Nephron (organoid): ENCODE results near the gene FHOD3.
"Not testable (repeated sequence)": the region's sequence is repeated elsewhere in the genome, so short reads cannot be mapped to it uniquely, and the experiment has no call there.

Source experiments
- H3K27ac Mint-ChIP-seq, 3 experiments: 2 replicates each; pipeline ENCODE4 v1.8.0; 2020; ENCODE audit warnings: mixed read lengths in 3 of 3, mild to moderate bottlenecking in 2 of 3, moderate library complexity in 1 of 3
- H3K27me3 Mint-ChIP-seq: 2 replicates; pipeline ENCODE4 v1.8.0; 2021; ENCODE audit warnings: low read depth, mild to moderate bottlenecking, moderate library complexity, mixed read lengths
- H3K36me3 Mint-ChIP-seq: 2 replicates; pipeline ENCODE4 v1.8.0; 2020; ENCODE audit warnings: low read depth, mixed read lengths
- H3K4me1 Mint-ChIP-seq: 2 replicates; pipeline ENCODE4 v1.8.0; 2020; ENCODE audit warnings: mixed read lengths
- H3K4me3 Mint-ChIP-seq, 3 experiments: 2 replicates each; pipeline ENCODE4 v1.8.0; 2020; ENCODE audit warnings: mild to moderate bottlenecking in 3 of 3, mixed read lengths in 3 of 3, moderate library complexity in 2 of 3
- H3K9me3 Mint-ChIP-seq: 2 replicates; pipeline ENCODE4 v1.8.0; 2020; ENCODE audit warnings: mixed read lengths
- TF ChIP-seq, protein P1 (sequence below), 3 experiments: fragments of 200-600 bp; sonication (generic); IDR thresholded peaks; one replicate each; pipeline ENCODE4 v1.5.0; 2021; ENCODE audit warnings: antibody characterized with exemption in 3 of 3; ENCODE audit not compliant: unreplicated experiment in 3 of 3

FHOD3 gene

GRCh38 chr18:36460324-36460850, 162.9 kb downstream of the FHOD3 start:
- peaks cover 14% of the 10 kb centered on the region for H3K27me3 Mint-ChIP-seq
- TF ChIP-seq, protein P1, sequence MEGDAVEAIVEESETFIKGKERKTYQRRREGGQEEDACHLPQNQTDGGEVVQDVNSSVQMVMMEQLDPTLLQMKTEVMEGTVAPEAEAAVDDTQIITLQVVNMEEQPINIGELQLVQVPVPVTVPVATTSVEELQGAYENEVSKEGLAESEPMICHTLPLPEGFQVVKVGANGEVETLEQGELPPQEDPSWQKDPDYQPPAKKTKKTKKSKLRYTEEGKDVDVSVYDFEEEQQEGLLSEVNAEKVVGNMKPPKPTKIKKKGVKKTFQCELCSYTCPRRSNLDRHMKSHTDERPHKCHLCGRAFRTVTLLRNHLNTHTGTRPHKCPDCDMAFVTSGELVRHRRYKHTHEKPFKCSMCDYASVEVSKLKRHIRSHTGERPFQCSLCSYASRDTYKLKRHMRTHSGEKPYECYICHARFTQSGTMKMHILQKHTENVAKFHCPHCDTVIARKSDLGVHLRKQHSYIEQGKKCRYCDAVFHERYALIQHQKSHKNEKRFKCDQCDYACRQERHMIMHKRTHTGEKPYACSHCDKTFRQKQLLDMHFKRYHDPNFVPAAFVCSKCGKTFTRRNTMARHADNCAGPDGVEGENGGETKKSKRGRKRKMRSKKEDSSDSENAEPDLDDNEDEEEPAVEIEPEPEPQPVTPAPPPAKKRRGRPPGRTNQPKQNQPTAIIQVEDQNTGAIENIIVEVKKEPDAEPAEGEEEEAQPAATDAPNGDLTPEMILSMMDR (IDR thresholded peaks at IDR 0.05; ENCODE audit: unreplicated experiment in 3 of 3) = no peak
- no peak overlapping the region for H3K27ac Mint-ChIP-seq
- peaks cover 37% of the 10 kb centered on the region for H3K4me1 Mint-ChIP-seq
- H3K36me3 Mint-ChIP-seq = no peaks in the 10 kb centered on the region
- no peaks in the 10 kb centered on the region for H3K9me3 Mint-ChIP-seq
- no peak overlapping the region for H3K4me3 Mint-ChIP-seq

DNA sequence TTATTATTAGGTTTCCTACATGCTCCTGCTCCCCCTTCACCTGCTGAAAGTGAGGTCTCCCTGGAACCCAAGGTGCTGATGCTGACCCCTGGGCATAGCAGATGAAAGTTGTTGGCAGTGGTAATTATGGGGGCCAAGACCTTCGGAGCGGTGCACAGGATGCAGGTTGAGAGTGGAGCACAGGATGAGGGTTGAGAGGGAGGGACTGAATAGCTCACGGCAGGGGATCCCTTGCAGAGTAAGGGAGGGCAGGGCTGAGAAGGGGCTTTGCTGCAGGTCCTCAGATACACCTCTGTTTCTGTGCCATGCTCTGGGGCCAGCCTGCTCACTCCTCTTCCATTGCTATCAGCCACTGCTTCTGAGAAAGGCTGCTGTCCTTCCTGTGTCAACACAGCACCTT, 163.3 kb downstream of the FHOD3 start:
- Mint-ChIP-seq H3K4me3 (no peak overlapping the region), H3K36me3 (no peaks in the 10 kb centered on the region), H3K27me3 (peaks cover 14% of the 10 kb centered on the region), H3K4me1 (peaks cover 42% of the 10 kb centered on the region), H3K27ac (no peak overlapping the region), H3K9me3 (no peaks in the 10 kb centered on the region)
- TF ChIP-seq, protein P1 (IDR thresholded peaks at IDR 0.05; ENCODE audit: unreplicated experiment in 3 of 3) = no peak

GRCh38 chr18:36461551-36461987, 164.1 kb downstream of the FHOD3 start:
- Mint-ChIP-seq H3K27me3 (peaks cover 14% of the 10 kb centered on the region), H3K4me1 (peaks cover 49% of the 10 kb centered on the region), H3K27ac (no peak overlapping the region), H3K36me3 (no peaks in the 10 kb centered on the region), H3K4me3 (no peak overlapping the region), H3K9me3 (no peaks in the 10 kb centered on the region)
- TF ChIP-seq, protein P1 (IDR thresholded peaks at IDR 0.05; ENCODE audit: unreplicated experiment in 3 of 3) = no peak

GRCh38 chr18:36463516-36463915, 166.0 kb downstream of the FHOD3 start:
- Mint-ChIP-seq H3K27me3 (peaks cover 14% of the 10 kb centered on the region), H3K4me1 (peaks cover 47% of the 10 kb centered on the region)
- not testable (repeated sequence) for H3K27ac Mint-ChIP-seq, H3K9me3 Mint-ChIP-seq, H3K4me3 Mint-ChIP-seq, H3K36me3 Mint-ChIP-seq

GRCh38 chr18:36464126-36464651, 166.7 kb downstream of the FHOD3 start:
- no peak overlapping the region for H3K4me3 Mint-ChIP-seq
- H3K27me3 Mint-ChIP-seq = peaks cover 14% of the 10 kb centered on the region
- H3K27ac Mint-ChIP-seq = no peak overlapping the region
- H3K9me3 Mint-ChIP-seq = no peaks in the 10 kb centered on the region
- H3K4me1 Mint-ChIP-seq = peaks cover 49% of the 10 kb centered on the region
- H3K36me3 Mint-ChIP-seq = no peaks in the 10 kb centered on the region
- TF ChIP-seq, protein P1 (IDR thresholded peaks at IDR 0.05; ENCODE audit: unreplicated experiment in 3 of 3) = no peak

DNA sequence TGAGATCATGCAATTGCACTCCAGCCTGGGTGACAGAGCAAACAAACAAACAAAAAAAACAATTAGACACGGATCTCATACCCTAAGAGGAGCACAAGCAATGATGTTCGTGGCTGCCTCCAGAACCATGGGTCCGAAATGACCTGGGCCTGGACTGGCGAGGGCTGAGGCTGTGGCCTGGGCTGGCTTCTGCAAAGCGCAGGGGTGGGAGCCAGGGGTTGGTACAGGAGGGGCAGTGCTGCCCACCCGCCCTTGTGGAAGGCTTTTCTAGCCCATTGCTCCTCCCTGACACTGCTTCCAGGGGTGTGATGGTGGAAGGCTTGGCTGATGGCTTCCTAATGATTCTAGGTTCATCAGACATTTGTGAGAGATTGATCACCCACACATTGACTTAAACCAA, 167.8 kb downstream of the FHOD3 start:
- H3K36me3 Mint-ChIP-seq = no peaks in the 10 kb centered on the region
- TF ChIP-seq, protein P1 (IDR thresholded peaks at IDR 0.05; ENCODE audit: unreplicated experiment in 3 of 3) = no peak
- H3K4me3 Mint-ChIP-seq = no peak overlapping the region
- H3K9me3 Mint-ChIP-seq = no peaks in the 10 kb centered on the region
- H3K27ac Mint-ChIP-seq = no peak overlapping the region
- peaks cover 52% of the 10 kb centered on the region for H3K4me1 Mint-ChIP-seq
- peaks cover 10% of the 10 kb centered on the region for H3K27me3 Mint-ChIP-seq
